Lower leg skin (tissue), 4 donors: ENCODE data around the gene TENT4B. TPM values are rescaled to one million over a fixed set of nuclear protein-coding genes. Genes with fewer than 3 reads are reported as not detected.

ENCODE experiments used
- DNase-seq, 2 donors: peaks; one replicate each; pipeline ENCODE4 v3.0.0-alpha.2; 2019; ENCODE audit warnings: low spot score in 2 of 2
- H3K4me3 ChIP-seq: fragments of 200-600 bp; sonication (generic); 2 replicates; pipeline ENCODE4 v1.5.1; 2017; ENCODE audit warnings: mild to moderate bottlenecking, low read depth; ENCODE audit not compliant: poor library complexity, severe bottlenecking
- POLR2A ChIP-seq, 2 donors: fragments of 450-650 bp; IDR thresholded peaks; one replicate each; pipeline ENCODE4 v1.6.1; 2016 to 2017; ENCODE audit warnings: antibody characterized with exemption in 2 of 2, mild to moderate bottlenecking in 1 of 2, moderate library complexity in 1 of 2
- WGBS, 2 donors: methylation state at CpG; one replicate each; pipeline ENCODE4 v1.1.5; 2018; 5-methylcytosine and 5-hydroxymethylcytosine counted together
- intact Hi-C: fragments of 100-400 bp; cut with DNase I; formaldehyde crosslinking; loops from one replicate; pipeline ENCODE4 v1.15.0; 2023; ENCODE audit warnings: low total_unique reads
- total RNA-seq, 4 donors: library from RNA; depleted of rRNA; stranded (reverse); fragments of >200 nt; gene quantifications; one replicate each; pipeline ENCODE4 v1.1.0, GENCODE V29; 2016
- TF ChIP-seq, protein P1 (sequence below), 3 donors: fragments of 450-650 bp; IDR thresholded peaks; one replicate each; pipeline ENCODE4 v1.5.1; 2016; ENCODE audit warnings: antibody characterized with exemption in 3 of 3, mild to moderate bottlenecking in 3 of 3, moderate library complexity in 2 of 3

The TENT4B gene
- total RNA-seq, 4 donors from 2014 or later = 9.1 to 14.7 (median 12.6) TPM

DNA sequence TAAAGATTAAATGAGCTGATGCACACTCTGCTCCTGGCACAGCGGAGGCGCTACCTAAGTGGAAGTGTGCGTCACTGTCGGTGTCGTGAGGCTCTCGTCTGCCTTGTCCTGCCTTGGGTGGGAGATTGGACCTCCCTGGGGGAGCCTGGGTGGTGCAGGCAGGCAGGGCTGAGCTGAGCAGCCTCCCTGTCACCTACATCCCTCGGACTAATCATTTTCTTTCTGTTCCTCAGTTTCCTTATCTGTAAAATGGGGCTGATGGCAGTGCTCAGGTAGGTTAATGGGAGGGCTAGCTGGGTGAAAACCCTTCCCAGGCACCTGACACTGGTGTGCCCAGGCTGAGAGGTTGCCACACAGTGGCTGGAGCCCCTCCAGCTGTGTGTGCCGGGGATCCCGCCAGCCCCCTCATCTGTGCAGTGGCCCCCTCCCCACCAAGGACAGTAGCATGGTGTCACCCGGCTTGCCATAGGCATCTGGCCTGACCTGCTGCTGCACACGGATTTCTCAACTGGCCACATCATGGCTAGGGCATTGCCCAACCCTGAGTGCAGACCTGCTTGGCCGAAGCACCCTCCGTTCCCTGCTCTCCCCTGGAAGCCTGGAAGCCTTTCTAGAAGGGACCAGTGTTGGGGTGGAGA, 117.5 kb downstream of the TENT4B start:
- DNase-seq = no peak
- WGBS, 2 donors = 89 to 97% methylated on average over 11 to 12 of the region's 13 CpGs
- TF ChIP-seq, protein P1, sequence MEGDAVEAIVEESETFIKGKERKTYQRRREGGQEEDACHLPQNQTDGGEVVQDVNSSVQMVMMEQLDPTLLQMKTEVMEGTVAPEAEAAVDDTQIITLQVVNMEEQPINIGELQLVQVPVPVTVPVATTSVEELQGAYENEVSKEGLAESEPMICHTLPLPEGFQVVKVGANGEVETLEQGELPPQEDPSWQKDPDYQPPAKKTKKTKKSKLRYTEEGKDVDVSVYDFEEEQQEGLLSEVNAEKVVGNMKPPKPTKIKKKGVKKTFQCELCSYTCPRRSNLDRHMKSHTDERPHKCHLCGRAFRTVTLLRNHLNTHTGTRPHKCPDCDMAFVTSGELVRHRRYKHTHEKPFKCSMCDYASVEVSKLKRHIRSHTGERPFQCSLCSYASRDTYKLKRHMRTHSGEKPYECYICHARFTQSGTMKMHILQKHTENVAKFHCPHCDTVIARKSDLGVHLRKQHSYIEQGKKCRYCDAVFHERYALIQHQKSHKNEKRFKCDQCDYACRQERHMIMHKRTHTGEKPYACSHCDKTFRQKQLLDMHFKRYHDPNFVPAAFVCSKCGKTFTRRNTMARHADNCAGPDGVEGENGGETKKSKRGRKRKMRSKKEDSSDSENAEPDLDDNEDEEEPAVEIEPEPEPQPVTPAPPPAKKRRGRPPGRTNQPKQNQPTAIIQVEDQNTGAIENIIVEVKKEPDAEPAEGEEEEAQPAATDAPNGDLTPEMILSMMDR (IDR thresholded peaks at IDR 0.05) = no peak
- TF ChIP-seq POLR2A (IDR thresholded peaks at IDR 0.05) = no peak
- intact Hi-C loops = no loop called here
- no peak overlapping the region for H3K4me3 ChIP-seq

DNA sequence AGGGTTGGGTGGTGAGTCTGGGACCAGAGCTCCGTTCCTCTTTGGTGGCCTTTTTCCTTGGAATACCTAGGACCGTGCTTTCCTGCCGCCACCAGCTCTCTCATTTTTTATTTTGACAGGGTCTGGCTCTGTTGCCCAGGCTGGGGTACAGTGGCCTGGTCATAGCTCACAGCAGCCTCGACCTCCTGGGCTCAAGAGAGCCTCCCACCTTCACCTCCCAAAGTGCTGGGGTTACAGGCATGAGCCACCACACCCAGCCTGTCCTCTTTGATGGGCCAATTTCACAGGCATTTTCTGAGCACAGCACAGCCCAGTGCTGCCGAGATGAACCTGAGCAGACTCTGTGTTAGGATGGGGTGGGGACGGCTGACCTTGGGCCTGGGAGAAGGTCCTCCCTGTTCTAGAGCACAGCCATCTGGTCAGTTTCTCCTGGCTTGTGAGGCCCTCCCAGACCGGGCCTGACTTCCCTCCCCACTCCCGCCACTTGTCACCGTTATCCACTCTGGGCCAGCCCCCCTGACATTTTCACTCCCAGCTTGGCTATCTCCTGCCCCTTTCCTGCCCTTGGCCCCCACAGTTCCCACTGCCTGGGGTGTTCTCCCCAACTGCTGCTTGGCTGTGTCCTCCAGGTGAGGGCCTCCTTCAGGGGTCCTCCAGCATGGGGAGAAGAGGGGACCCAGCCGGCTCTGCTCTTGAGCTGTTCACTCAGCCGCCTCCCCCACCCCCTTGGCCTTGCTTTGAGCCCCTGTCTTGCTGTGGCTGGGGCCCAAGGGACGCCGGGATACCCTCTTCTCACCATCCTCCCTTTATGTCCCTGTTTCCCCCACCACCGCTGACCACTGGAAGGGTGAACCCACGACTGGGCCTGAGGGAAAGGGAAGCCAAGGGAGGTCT, 118.3 kb downstream of the TENT4B start:
- DNase-seq = no peak

DNA sequence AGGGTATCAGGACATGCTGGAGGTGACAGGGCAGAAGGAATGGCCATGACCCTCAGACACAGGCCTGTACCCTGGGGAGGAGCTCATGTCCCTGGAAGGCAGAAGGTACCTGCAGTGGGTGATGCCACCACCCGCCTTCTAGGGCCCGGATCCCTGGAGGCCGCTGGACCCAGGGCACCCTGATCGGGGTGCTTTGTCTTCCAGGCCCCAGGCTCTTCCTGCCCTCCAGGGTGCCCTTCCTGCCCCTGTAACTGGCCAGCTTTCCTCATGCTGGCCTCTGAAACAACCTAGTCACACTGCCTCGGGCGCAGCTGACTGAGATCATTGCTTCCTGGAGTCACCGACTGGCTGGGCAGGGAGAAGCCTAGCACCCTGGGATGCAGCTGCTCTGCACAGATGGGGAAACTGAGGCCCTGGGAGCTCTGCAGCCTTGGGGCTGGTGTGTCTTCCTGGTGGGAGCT, 119.0 kb downstream of the TENT4B start:
- WGBS, 2 donors = 59 to 75% methylated on average over 2 to 7 of the region's 7 CpGs
- intact Hi-C loops = no loop called here
- DNase-seq = no peak
- TF ChIP-seq, protein P1 (IDR thresholded peaks at IDR 0.05) = no peak
- no peak for TF ChIP-seq POLR2A (IDR thresholded peaks at IDR 0.05)
- no peak overlapping the region for H3K4me3 ChIP-seq

More for the DNA sequence above, 118.3 kb downstream of the TENT4B start:
- TF ChIP-seq, protein P1 (IDR thresholded peaks at IDR 0.05) = no peak
- no peak for TF ChIP-seq POLR2A (IDR thresholded peaks at IDR 0.05)
- no peak overlapping the region for H3K4me3 ChIP-seq
- 84 to 85% methylated on average over 15 of the region's 15 CpGs for WGBS, 2 donors
- intact Hi-C loops = no loop called here

DNA sequence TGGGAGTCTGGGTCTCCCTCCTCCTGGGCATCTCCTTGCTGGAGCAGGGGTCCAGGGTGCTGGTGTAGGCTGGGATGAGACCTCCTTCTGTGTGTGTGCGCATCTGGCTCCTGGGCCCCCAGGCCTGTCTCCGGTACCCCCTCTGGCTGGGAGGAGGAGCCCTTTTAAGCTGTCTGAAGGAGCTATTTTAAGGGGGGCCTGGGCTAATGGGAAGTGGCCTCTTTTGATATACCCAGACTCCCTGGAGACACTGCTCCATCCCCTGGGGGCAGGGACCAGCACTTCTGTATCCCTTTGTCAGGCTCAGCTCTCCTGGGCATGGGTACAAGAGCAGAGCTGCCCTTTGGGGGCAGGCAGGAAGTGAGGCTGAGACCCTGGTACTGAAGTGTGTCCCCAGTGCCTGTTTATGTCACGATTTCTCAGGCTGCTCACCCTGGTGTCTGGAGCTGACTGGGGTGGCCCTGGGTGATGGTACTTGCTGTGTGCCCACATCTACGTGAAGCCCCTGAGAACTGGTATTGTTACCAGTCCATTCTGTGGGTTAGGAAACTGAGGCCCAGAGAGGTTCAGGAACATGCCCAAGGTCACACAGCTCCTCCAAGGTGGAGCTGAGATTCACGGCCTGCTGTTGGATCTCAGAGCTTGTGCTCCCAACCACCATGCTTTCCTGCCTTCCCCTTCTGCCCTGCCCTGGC, 119.7 kb downstream of the TENT4B start:
- no peak for TF ChIP-seq POLR2A (IDR thresholded peaks at IDR 0.05)
- intact Hi-C loops = no loop called here
- H3K4me3 ChIP-seq = no peak overlapping the region
- DNase-seq = no peak
- WGBS, 2 donors = 89 to 90% methylated on average over 5 of the region's 5 CpGs

DNA sequence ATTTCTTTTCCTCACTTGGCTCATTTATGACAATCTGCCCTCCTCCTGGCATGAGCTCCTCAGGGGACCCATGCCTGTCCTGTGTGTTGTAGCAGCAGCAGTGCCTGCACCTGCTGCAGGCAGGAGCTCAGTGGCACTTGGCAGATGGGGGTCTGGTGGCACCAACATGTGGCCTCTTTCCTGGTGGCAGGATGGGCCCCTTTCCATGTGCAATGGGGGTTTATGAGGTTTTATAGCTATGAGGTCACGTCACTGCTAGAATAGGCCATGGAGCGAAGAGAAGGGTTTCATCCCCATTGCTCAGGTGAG, 120.2 kb downstream of the TENT4B start:
- no peak for TF ChIP-seq POLR2A (IDR thresholded peaks at IDR 0.05)
- TF ChIP-seq, protein P1 (IDR thresholded peaks at IDR 0.05) = no peak
- no peak for DNase-seq
- WGBS, 2 donors = 82 to 100% methylated on average over 2 of the region's 2 CpGs
- intact Hi-C loops = no loop called here
- H3K4me3 ChIP-seq = no peak overlapping the region

DNA sequence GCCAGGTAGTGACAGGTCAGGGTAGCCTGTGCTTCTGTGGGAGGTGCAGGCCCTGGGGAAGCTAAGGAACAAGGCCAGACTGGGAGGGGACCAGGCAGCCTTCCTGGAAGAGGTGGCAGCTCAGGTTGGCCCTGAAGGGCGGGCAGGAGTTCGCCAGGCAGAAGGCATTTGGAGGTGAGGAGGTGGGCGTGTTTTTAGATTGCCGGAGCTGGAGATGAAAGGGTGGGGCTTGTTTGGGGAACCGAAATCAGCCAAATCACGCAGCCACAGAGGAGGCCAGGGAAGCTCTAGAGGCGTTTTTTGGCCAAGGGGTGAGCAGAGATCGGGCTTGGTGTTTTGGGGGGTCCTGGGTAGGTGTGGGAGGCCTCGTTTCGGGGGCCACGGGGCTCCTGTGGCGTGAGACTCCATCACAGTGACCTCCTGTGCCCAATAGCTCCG, 120.8 kb downstream of the TENT4B start:
- no peak overlapping the region for H3K4me3 ChIP-seq
- TF ChIP-seq, protein P1 (IDR thresholded peaks at IDR 0.05) = no peak
- TF ChIP-seq POLR2A (IDR thresholded peaks at IDR 0.05) = no peak
- no peak for DNase-seq
- WGBS, 2 donors = 46 to 49% methylated on average over 13 of the region's 13 CpGs
- intact Hi-C loops = no loop called here
